ENCODE measurements around the gene KAT8.
"Not testable (repeated sequence)": the region's sequence is repeated elsewhere in the genome, so short reads cannot be mapped to it uniquely, and the experiment has no call there.

The KAT8 gene

GRCh38 chr16:31132303-31132979, 15.0 kb downstream of the KAT8 start:
- no peak for DNase-seq (ENCODE audit: low read depth)

- no peak for DNase-seq (ENCODE audit: low read depth)
Observed at GRCh38 chr16:31133046-31133501, 15.6 kb downstream of the KAT8 start.

DNA sequence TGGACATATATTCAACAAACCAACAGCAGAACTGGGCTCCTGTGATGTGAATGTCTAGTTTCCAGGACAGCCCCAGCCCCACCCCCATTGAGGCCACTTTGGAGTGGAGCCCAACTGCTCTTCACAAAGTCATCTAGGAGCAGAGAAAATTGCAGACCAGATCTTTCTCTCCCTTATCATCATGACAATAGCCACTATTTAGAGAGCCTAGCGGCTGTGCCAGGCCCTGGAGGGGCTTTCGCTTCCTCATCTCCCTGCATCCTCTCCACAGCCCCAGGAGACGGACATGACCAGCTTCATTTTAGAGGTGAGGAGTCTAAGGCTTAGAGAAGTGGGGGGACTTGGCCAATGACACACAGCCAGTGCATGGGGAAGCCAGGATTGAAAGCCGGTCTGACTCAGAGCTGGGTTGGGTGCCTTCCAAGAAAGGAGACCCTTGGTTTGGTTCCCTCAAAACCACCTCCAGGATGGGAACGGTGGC, 16.7 kb downstream of the KAT8 start:
- DNase-seq (ENCODE audit: low read depth): no peak

DNA sequence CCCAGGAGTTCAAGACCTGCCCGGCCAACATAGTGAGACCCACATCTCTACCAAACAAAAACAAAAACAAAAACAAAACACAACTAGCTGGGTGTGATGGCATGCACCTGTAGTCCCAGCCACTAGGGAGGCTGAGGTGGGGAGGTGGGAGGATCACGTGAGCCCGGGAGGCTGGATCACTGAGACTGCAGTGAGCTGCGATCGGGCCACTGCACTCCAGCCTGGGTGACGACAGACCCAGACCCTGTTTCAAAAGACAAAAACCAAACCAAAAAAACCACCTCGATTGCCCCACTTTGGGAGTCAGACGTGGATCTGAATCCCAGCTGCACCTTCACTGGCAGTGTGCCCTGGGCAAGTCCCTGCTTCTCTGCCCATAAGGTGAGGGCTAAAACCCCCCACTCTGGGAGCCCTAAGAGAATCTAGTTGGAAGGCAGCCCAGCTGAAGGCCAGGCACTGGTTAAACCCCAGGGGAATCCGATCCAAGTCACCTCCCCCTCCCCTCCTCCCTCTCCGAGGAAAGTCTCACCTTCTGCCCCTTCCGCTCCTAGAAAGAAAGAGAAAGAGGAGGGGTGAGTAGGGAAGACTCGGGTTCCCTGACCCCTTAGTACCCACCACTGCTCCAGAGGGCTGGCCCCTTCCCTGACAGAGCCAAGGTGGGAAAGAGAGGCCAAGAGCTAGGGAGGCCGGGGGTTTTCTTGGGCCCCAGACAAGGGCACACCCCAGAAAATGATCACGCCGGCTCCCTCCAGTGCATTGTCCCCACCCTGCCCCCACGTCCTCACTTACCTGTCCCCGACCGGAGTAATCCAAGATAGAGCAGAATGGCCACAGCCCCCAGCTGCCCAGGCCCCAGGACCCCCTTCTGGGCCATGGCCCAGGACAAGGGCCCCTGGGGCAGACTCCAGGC, 17.4 kb downstream of the KAT8 start:
- DNase-seq (ENCODE audit: low read depth): no peak

- DNase-seq (ENCODE audit: low read depth): no peak
Observed at GRCh38 chr16:31135535-31136286, 18.2 kb downstream of the KAT8 start, which contains the start of gene PRSS8. Gene PRSS8 (minus strand): TSS chr16:31135727. CDS start chr16:31135498, 229 bp downstream.

DNA sequence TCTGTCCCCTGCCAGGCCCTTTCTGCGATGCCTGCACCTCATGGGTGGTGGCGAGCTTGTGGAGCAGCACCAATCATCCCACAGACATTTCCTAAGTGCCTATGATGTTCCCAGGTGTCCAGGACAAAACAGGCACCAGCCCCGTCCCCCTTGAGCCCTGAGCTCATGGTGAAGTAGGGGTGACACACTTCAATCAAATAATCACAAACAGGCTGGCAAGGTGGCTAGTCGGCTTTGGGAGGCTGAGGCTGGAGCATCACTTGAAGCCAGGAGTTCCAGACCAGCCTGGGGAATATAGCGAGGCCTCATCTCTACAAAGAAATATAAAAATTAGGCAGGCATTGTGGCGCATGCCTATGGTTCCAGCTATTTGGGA, 18.8 kb downstream of the KAT8 start:
- DNase-seq (ENCODE audit: low read depth): no peak

- DNase-seq (ENCODE audit: low read depth): not testable (repeated sequence)
Observed at GRCh38 chr16:31136822-31137499, 19.5 kb downstream of the KAT8 start.

DNA sequence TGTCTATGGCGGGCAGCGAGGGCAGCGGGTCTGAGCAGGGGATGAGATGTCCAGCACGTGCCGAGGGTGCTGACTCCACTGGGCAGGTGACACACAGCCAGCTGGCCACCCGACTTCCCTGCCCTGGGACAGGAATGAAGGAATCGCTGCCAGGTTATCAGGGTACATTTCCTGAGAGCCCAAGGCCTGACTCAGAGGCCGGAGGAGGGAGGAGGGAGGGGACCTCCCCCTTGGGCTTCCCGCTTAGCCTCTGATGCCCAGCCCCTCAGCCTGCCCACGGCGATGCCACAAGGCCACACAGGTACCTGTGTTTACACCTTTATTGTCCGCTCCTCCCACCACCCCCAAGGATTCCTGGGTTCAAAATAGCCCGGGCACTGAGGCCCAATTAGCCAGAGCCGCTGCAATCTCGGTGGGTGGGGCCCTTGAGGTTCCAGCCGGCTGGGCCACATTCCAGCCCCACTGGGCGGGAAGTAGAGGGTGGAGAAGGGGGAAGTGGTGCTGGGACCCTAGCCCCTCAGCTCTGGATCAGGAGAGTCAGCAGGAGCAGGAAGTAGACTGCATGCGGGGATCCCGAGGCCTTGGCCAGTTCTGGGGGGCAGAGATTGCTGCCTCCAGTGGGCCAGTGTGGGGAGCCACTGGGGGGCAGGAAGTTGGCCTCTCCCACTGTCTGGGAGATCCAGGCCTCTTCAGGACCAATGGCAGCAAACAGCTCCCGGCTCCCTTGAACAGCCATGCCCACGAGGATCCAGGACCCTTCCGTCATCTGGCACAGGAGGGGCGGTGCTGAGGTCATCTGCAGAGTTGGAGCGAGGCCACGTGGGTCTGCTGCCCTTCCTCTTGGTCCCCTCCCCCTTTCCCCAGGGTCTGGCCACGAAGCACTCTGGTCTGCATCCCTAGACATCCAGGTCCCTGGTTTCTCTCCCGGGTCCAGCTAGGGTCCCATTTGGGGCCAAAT, 21.4 kb downstream of the KAT8 start:
- DNase-seq (ENCODE audit: low read depth): no peak

DNA sequence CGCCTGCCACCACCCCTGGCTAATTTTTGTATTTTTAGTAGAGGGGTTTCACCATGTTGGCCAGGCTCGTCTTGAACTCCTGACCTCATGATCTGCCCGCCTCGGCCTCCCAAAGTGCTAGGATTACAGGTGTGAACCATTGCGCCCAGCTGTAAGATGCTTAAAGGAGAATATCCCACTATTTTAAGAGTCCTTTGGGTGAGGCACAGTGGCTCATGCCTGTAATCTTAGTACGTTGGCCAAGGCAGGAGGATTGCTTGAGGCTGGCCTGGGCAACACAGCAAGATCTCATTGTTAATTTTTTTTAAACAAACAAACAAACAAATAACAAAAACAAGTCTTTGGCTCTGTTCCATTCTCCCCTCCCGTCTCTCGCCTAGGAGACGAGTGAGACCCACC, 23.6 kb downstream of the KAT8 start:
- DNase-seq (ENCODE audit: low read depth): not testable (repeated sequence)

GRCh38 chr16:31141489-31142108, 24.1 kb downstream of the KAT8 start:
- no peak for DNase-seq (ENCODE audit: low read depth)

- peak; percentile 92 for DNase-seq (ENCODE audit: low read depth)
Observed at GRCh38 chr16:31142109-31143010, 24.9 kb downstream of the KAT8 start.

DNA sequence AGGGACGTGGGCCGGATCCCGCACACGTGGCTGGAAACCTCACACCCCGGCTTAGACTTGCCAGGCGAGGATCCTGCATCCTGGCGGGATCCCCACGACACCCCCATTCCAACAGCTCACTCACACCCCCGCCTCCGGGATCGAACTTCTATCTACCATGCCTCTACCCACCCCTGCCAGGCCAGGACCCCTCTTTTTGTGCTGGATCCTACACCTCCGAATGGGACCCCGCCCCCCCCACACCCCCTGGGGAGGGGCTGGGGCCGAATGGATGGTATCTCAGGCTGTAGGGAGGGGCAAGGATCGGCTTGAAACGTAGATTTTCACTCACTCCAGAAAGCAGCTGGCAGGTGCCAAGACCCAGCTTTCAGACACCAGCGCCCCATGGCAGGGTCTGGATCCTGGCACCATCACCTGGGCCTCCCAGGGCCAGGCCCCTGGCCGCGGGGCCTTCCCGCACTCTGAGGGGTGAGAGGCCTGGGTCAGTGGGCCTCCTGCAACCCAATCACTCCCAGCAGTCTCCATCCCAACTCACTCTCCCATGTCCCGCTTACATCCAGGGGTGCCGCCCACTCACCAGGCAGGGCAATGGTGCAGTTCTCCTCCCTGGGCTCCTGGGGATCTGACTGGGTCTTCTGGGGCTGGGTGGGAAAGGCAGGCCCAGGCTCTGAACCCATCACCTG, 25.7 kb downstream of the KAT8 start:
- no peak for DNase-seq (ENCODE audit: low read depth)

- no peak for DNase-seq (ENCODE audit: low read depth)
Observed at GRCh38 chr16:31143694-31144148, 26.3 kb downstream of the KAT8 start.

GRCh38 chr16:31144418-31144817, 27.0 kb downstream of the KAT8 start:
- DNase-seq (ENCODE audit: low read depth): not testable (repeated sequence)

GRCh38 chr16:31145398-31145990, 28.0 kb downstream of the KAT8 start:
- DNase-seq (ENCODE audit: low read depth): no peak

DNA sequence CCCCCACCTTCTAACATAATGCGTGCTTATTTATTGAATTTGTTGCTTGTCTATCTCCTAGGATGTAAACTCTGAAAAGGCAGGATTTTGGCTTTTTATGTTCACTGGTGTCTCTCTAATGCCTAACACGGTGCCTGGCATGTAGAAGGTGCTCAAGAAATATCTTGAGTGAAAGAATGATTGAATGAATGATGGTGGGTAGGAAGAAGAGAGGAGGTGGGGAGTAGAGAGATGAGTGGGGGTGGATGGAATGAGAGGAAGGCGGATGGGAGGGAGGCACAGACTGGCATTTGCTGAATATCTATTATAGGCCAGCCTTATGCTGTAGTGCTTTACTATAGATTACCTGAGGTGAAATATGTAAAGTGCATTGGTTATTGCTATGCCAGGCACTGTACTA, 30.1 kb downstream of the KAT8 start:
- DNase-seq (ENCODE audit: low read depth): no peak

- DNase-seq (ENCODE audit: low read depth): no peak
Observed at GRCh38 chr16:31148281-31148728, 30.8 kb downstream of the KAT8 start.

DNA sequence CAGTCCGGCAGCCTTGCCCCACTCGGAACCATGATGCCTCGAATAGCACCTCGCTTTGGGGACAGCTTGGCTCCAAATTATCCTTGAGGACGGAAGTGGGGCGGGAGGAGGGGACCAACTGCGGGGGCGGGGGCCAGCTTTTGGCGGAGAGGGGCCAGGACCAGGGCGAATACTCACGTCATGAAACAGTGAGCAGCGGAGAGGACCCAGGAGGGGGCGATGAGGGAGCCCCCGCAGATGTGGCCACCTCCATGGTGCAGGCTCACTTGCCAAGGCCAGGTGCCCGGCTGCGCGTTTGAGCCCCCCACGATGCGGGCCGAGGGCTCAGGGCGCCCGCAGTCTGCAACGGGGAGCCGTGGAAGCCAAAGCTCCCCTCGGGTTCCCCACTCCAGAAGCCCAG, 31.4 kb downstream of the KAT8 start:
- no peak for DNase-seq (ENCODE audit: low read depth)

Measured in stimulated activated CD8-positive, alpha-beta memory T cell treated with anti-CD3 and anti-CD28 coated beads, Interleukin-12 subunit alpha, Interleukin-12 subunit beta, amount 100 ng/mL, for 1 hour (primary cell).